HG02943 (cell line): ENCODE results near the gene ZBTB1.
"Not testable (repeated sequence)": the region's sequence is repeated elsewhere in the genome, so short reads cannot be mapped to it uniquely, and the experiment has no call there.

Experiments used
- ATAC-seq: cut with Tn5 transposase; IDR thresholded peaks from one replicate; pipeline ENCODE4 v1.9.1; 2021; ENCODE audit warnings: mild to moderate bottlenecking, low read depth, moderate library complexity; ENCODE audit not compliant: unreplicated experiment

Gene ZBTB1

GRCh38 chr14:64496764-64497163 is 7.8 kb upstream of the ZBTB1 start:
- ATAC-seq, result no peak

GRCh38 chr14:64500088-64500487 is 4.5 kb upstream of the ZBTB1 start:
- ATAC-seq, result no peak

GRCh38 chr14:64501411-64502171 is 3.0 kb upstream of the ZBTB1 start:
- ATAC-seq, result no peak

- ATAC-seq, result no peak
These were observed 2.1 kb upstream of the ZBTB1 start for GRCh38 chr14:64502456-64502855.

- ATAC-seq, result no peak
These were observed 1.6 kb upstream of the ZBTB1 start for GRCh38 chr14:64502887-64503433.

GRCh38 chr14:64503434-64504309 is 898 bp upstream of the ZBTB1 start, which contains the start of gene ZBTB25:
TSS of gene ZBTB25 (minus strand) at chr14:64503838. CDS start at chr14:64490533, 13,305 bp downstream.
- peak; percentile 51 for ATAC-seq

GRCh38 chr14:64504897-64505794 is 576 bp downstream of the ZBTB1 start:
- peak; percentile 33 for ATAC-seq

GRCh38 chr14:64506721-64507120 is 2.2 kb downstream of the ZBTB1 start:
- ATAC-seq, result no peak

- ATAC-seq, result no peak
These were observed 3.0 kb downstream of the ZBTB1 start for GRCh38 chr14:64507376-64508156.

- no peak for ATAC-seq
These were observed 3.7 kb downstream of the ZBTB1 start for GRCh38 chr14:64508215-64508776.

- ATAC-seq, result no peak
These were observed 4.5 kb downstream of the ZBTB1 start for GRCh38 chr14:64509036-64509435.

- ATAC-seq, result no peak
These were observed 6.5 kb downstream of the ZBTB1 start for GRCh38 chr14:64510825-64511671.

GRCh38 chr14:64513271-64513670 is 8.7 kb downstream of the ZBTB1 start:
- no peak for ATAC-seq

GRCh38 chr14:64515053-64515452 is 10.5 kb downstream of the ZBTB1 start:
- no peak for ATAC-seq

GRCh38 chr14:64516969-64517368 is 12.4 kb downstream of the ZBTB1 start:
- ATAC-seq, result no peak

GRCh38 chr14:64517667-64518066 is 13.1 kb downstream of the ZBTB1 start:
- not testable (repeated sequence) for ATAC-seq

- no peak for ATAC-seq
These were observed 13.7 kb downstream of the ZBTB1 start for GRCh38 chr14:64518229-64518628.

GRCh38 chr14:64520699-64521098 is 16.1 kb downstream of the ZBTB1 start:
- ATAC-seq, result no peak
